Pancreas (tissue), 8 donors: ENCODE measurements around the gene SDS. TPM values are rescaled to one million over a fixed set of nuclear protein-coding genes. Genes with fewer than 3 reads are reported as not detected.

ENCODE experiments used
- polyA plus RNA-seq, 2 donors: library from polyadenylated mRNA; stranded (reverse); fragments of 200-250 nt; gene quantifications; one replicate each; pipeline ENCODE4 v1.2.3, GENCODE V29; 2013
- total RNA-seq, 6 donors: library from RNA; stranded (reverse); fragmentation: NEBNext Ultra II Directional in 4 of 6; extraction: Animal tissue kit (Norgen Biotek cat#: 25700) in 4 of 6; gene quantifications; one replicate each; pipeline versions ENCODE4 v1.2.1 to v1.2.4, GENCODE V29; 2021 to 2023
- donor health status: healthy with polysubstance abuse.
- donor health status: DM: no; HTN: no; CAD: no; lungs with moderate emphysema.
- donor health status: DM: no; HTN: no; CAD: no.
- donor health status: Bipolar disorder and iron deficiency.
- donor health status: DM: yes; HTN: yes; CAD: no.
- donor health status: DM: no; HTN: no; CAD: no.
- donor health status: DM: no; HTN: no; CAD: no.
- donor health status: DM: yes; HTN: yes; CAD: no.

The SDS gene
- total and polyA plus RNA-seq, 8 donors: 0.14 to 3.4 (median 0.39) TPM; not detected in 2

Other genes starting within 250 kb of the SDS start
- gene DDX54, start 218.4 kb downstream of the SDS start, total RNA-seq: 10 to 100 TPM; 30.0 to 71.4 (median 54.6) TPM
- 10 to 100 TPM; 51.8 to 59.7 TPM for gene DDX54, start 218.4 kb downstream of the SDS start, polyA plus RNA-seq
- 1 to 10 TPM; 4.8 to 8.6 (median 5.4) TPM for gene RITA1, start 218.2 kb downstream of the SDS start, total RNA-seq
- 1 to 10 TPM; 5.0 to 8.9 TPM for gene RITA1, start 218.2 kb downstream of the SDS start, polyA plus RNA-seq
- gene TPCN1, start 182.4 kb downstream of the SDS start, total RNA-seq: 10 to 100 TPM; 39.4 to 80.4 (median 52.0) TPM
- gene TPCN1, start 182.4 kb downstream of the SDS start, polyA plus RNA-seq: 10 to 100 TPM; 73.1 to 83.4 TPM
- gene SLC8B1, start 68.8 kb downstream of the SDS start, total RNA-seq: 10 to 100 TPM; 13.0 to 26.8 (median 17.2) TPM
- 10 to 100 TPM; 25.9 to 39.1 TPM for gene SLC8B1, start 68.8 kb downstream of the SDS start, polyA plus RNA-seq
- gene PLBD2, start 45.3 kb downstream of the SDS start, total RNA-seq: 10 to 100 TPM; 13.9 to 29.3 (median 17.5) TPM
- gene PLBD2, start 45.3 kb downstream of the SDS start, polyA plus RNA-seq: 10 to 100 TPM; 11.4 to 11.6 TPM
- 10 to 100 TPM in 2 of 6 donors, 1 to 10 TPM in 4; 5.4 to 13.2 (median 8.3) TPM for gene SDSL, start 18.5 kb upstream of the SDS start, total RNA-seq
- gene SDSL, start 18.5 kb upstream of the SDS start, polyA plus RNA-seq: 10 to 100 TPM; 10.4 to 14.2 TPM
- gene LHX5, start 68.0 kb upstream of the SDS start, total RNA-seq: not detected
- not detected for gene LHX5, start 68.0 kb upstream of the SDS start, polyA plus RNA-seq